Measurements from ENCODE around the gene RARRES1.

GRCh38 chr3:158762701-158763100 lies 30.4 kb upstream of the RARRES1 start:
- no peak for TF ChIP-seq CTCF (conservative IDR thresholded peaks at IDR 0.05; ENCODE audit: low read depth, low read length)
- no peak for TF ChIP-seq EZH2phosphoT487 (IDR thresholded peaks at IDR 0.05; ENCODE audit: borderline replicate concordance, low read length)
- no peak for TF ChIP-seq EZH2 (IDR thresholded peaks at IDR 0.05; ENCODE audit: low read length, unreplicated experiment)

Data from PC-3 (cell line).